K562 (cell line): ENCODE data around the gene MTLN. TPM values are rescaled to one million over a fixed set of nuclear protein-coding genes. Genes with fewer than 3 reads are reported as not detected.
"Not testable (repeated sequence)": the region's sequence is repeated elsewhere in the genome, so short reads cannot be mapped to it uniquely, and the experiment has no call there.

Experiments
- ATAC-seq: fragments of 200-7000 bp; cut with Tn5 transposase; 3 replicates; pipeline ENCODE4 v1.9.1; 2020; ENCODE audit warnings: moderate library complexity
- BruUV-seq: library from RNA; stranded (reverse); fragments of 400-500 nt; replicated peaks from 2 replicates; lab custom pipeline; 2021; lab: Mats Ljungman, UMichigan
- CTCF ChIA-PET: fragments of 300-600 bp; formaldehyde crosslinking; extraction: SDS; loops from one replicate; lab custom pipeline; 2021; ENCODE audit warnings: low intra/inter-chr PET ratio; lab: Yijun Ruan, JAX
- POLR2A ChIA-PET: fragments of 300-600, 350-650 bp; sonication (Branson Sonifier 250); formaldehyde crosslinking; extraction: SDS; loops from one replicate; lab custom pipeline; 2021; ENCODE audit warnings: antibody characterized with exemption, inconsistent platforms; lab: Yijun Ruan, JAX
- DNase-seq, 4 experiments: peaks; one replicate each; pipeline versions ENCODE4 v3.0.0 to v3.0.0-alpha.2; 2011 to 2018; ENCODE audit warnings: low spot score in 3 of 4, mixed read lengths in 3 of 4; ENCODE audit errors: extremely low read depth in 1 of 4
- FAIRE-seq: peaks from 2 replicates; lab custom pipeline; 2011; peaks lifted over from hg19 to GRCh38; lab: Jason Lieb, UNC
- H2AFZ ChIP-seq: 2 replicates; pipeline ENCODE4 v1.6.0; 2011; ENCODE audit warnings: low read depth, low read length, control low read depth, inconsistent platforms
- H3K27ac ChIP-seq: fragments of 200-600 bp; 3 replicates; pipeline ENCODE4 v1.8.0; 2011; ENCODE audit warnings: low read depth, mild to moderate bottlenecking, control low read depth, inconsistent platforms, low read length, moderate library complexity, mixed read lengths; ENCODE audit errors: extremely low read depth
- H3K27me3 ChIP-seq, 2 experiments: fragments of 300-600 bp in 1 of 2; 2 replicates in 1 of 2; 3 replicates in 1 of 2; pipeline versions ENCODE4 v1.6.0 to v1.8.0; 2011; ENCODE audit warnings: inconsistent platforms in 2 of 2, low read length in 2 of 2, mild to moderate bottlenecking in 1 of 2, mixed read lengths in 1 of 2, moderate library complexity in 1 of 2; ENCODE audit not compliant: control insufficient read depth in 2 of 2, insufficient read depth in 2 of 2
- H3K36me3 ChIP-seq: fragments of 300-600 bp; 3 replicates; pipeline ENCODE4 v1.8.0; 2011; ENCODE audit warnings: mild to moderate bottlenecking, low read length, inconsistent platforms; ENCODE audit not compliant: control insufficient read depth, insufficient read depth
- H3K4me1 ChIP-seq, 2 experiments: fragments of 200-600 bp in 1 of 2; replicated peaks in 1 of 2; 2 replicates in 1 of 2; 3 replicates in 1 of 2; pipeline versions ENCODE4 v1.5.1 to v1.8.0; 2011; ENCODE audit warnings: inconsistent platforms in 2 of 2, low read length in 2 of 2, mild to moderate bottlenecking in 1 of 2, mixed read lengths in 1 of 2, moderate library complexity in 1 of 2; ENCODE audit not compliant: control insufficient read depth in 2 of 2, insufficient read depth in 2 of 2
- H3K4me2 ChIP-seq: 2 replicates; pipeline ENCODE4 v1.6.1; 2011; ENCODE audit warnings: low read length, control low read depth, inconsistent platforms, mixed read lengths; ENCODE audit not compliant: insufficient read depth
- H3K4me3 ChIP-seq: fragments of 200-600 bp; sonication (generic), shearing (Covaris generic); 2 replicates; pipeline ENCODE4 v1.5.1; 2016; ENCODE audit warnings: control low read depth, inconsistent platforms
- H3K79me2 ChIP-seq: fragments of 200-600 bp; 3 replicates; pipeline ENCODE4 v1.8.0; 2011; ENCODE audit warnings: low read length, inconsistent platforms; ENCODE audit not compliant: control insufficient read depth, insufficient read depth
- H3K9ac ChIP-seq, 2 experiments: 2 replicates each; pipeline versions ENCODE4 v1.6.0 to v1.6.1; 2011; ENCODE audit warnings: low read depth in 2 of 2, low read length in 2 of 2, control low read depth in 1 of 2, inconsistent platforms in 1 of 2, mild to moderate bottlenecking in 1 of 2, mixed read lengths in 1 of 2; ENCODE audit not compliant: insufficient read depth in 1 of 2
- H3K9me1 ChIP-seq: one replicate; pipeline ENCODE4 v1.6.0; 2011; ENCODE audit warnings: inconsistent platforms, mild to moderate bottlenecking, low read length, moderate library complexity; ENCODE audit not compliant: control insufficient read depth, insufficient read depth
- H3K9me3 ChIP-seq: replicated peaks from 2 replicates; pipeline ENCODE4 v1.5.1; 2011; ENCODE audit warnings: low read depth, low read length, inconsistent platforms; ENCODE audit not compliant: control insufficient read depth, insufficient read depth
- H4K20me1 ChIP-seq: replicated peaks from 2 replicates; pipeline ENCODE4 v1.6.1; 2011; ENCODE audit warnings: low read length, inconsistent platforms, mixed read lengths; ENCODE audit not compliant: control insufficient read depth, insufficient read depth
- WGBS: fragments of 100-300 bp; shearing (Covaris generic); methylation state at CpG from one replicate; pipeline ENCODE4 v1.1.6; 2016; ENCODE audit warnings: low coverage, mixed read lengths; ENCODE audit not compliant: insufficient coverage; ENCODE audit errors: missing lambda C conversion rate; 5-methylcytosine and 5-hydroxymethylcytosine counted together
- in situ Hi-C: fragments of 300-500 bp; cut with MboI; formaldehyde crosslinking; loops from 4 replicates; pipeline ENCODE4 v1.15.0; 2018; ENCODE audit warnings: inconsistent platforms, mixed read lengths
- intact Hi-C: fragments of 100-400 bp; cut with micrococcal nuclease; formaldehyde crosslinking; loops from 2 replicates; pipeline ENCODE4 v1.14.2; 2022
- polyA plus RNA-seq, 8 experiments: library from polyadenylated mRNA; depleted of rRNA in 4 of 8; stranded (reverse) in 5 of 8; unstranded in 3 of 8; fragments of >200 nt; fragmentation: Nextera tagmentation in 2 of 8; fragmentation: Illumina TruSeq in 1 of 8; extraction: Ambion mirVana in 2 of 8; extraction: Trizol in 1 of 8; gene quantifications; 2 replicates each; pipeline versions ENCODE4 v1.2.1 to v1.2.3, GENCODE V29; 2011 to 2014; ENCODE audit warnings: inconsistent platforms in 1 of 8, missing spikeins in 1 of 8
- total RNA-seq, 7 experiments: library from RNA; depleted of rRNA in 6 of 7; stranded (reverse); fragments of >200 nt in 6 of 7; fragmentation: Illumina TruSeq in 2 of 7; extraction: Trizol in 2 of 7; gene quantifications; 2 replicates each; pipeline versions ENCODE4 v1.2.1 to v1.2.3, GENCODE V29; 2011 to 2021; ENCODE audit warnings: low replicate concordance in 1 of 7

MTLN gene
- total and polyA plus RNA-seq, 9 of the 15 experiments (the other 6 are each of a cell fraction or from before 2014, with no cell fraction given), result 7.3 to 129 (median 39.4) TPM

DNA sequence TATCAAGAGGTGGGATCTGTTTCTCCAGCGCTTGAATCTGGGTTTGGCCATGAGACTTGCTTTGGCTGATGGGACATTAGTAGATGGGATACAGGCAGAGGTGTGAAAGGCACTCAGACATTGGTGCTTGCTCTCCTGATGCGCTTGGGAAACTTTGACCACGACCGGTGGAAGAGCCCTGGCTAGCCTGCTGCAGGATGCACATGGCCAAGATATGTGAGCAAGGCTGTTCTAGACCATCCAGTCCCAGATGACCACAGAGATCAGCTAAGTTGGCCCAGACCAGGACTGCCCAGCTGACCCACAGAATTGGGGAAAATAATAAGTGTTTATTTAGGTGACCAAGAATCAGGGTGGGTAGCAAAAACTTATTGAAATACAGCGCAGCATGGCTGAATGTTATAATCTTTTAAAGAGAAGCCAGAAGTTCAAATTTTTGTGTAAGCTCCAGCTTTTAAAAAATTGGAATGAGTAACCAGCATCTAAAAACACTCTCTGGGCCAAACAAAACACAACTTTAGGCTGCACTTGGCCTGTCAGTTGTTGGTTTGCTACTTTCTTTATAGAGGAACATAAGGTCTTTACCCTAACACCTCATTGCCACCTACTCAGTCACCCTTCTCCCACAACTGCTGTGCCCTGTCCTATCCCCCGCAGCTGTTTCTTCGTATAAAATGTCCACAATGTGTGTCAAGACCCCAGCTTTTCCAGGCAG is 35.9 kb upstream of the MTLN start:
- H3K4me3 ChIP-seq, H3K9me1 ChIP-seq, intact Hi-C loops, H3K36me3 ChIP-seq, ATAC-seq, H3K79me2 ChIP-seq, DNase-seq, H4K20me1 ChIP-seq, H3K4me1 ChIP-seq, H3K9me3 ChIP-seq, CTCF ChIA-PET, H3K9ac ChIP-seq, FAIRE-seq, H3K4me2 ChIP-seq, H3K27me3 ChIP-seq, H2AFZ ChIP-seq, H3K27ac ChIP-seq, BruUV-seq, POLR2A ChIA-PET, in situ Hi-C loops: not testable (repeated sequence)
- 0% methylated on average over 4 of the region's 7 CpGs for WGBS

DNA sequence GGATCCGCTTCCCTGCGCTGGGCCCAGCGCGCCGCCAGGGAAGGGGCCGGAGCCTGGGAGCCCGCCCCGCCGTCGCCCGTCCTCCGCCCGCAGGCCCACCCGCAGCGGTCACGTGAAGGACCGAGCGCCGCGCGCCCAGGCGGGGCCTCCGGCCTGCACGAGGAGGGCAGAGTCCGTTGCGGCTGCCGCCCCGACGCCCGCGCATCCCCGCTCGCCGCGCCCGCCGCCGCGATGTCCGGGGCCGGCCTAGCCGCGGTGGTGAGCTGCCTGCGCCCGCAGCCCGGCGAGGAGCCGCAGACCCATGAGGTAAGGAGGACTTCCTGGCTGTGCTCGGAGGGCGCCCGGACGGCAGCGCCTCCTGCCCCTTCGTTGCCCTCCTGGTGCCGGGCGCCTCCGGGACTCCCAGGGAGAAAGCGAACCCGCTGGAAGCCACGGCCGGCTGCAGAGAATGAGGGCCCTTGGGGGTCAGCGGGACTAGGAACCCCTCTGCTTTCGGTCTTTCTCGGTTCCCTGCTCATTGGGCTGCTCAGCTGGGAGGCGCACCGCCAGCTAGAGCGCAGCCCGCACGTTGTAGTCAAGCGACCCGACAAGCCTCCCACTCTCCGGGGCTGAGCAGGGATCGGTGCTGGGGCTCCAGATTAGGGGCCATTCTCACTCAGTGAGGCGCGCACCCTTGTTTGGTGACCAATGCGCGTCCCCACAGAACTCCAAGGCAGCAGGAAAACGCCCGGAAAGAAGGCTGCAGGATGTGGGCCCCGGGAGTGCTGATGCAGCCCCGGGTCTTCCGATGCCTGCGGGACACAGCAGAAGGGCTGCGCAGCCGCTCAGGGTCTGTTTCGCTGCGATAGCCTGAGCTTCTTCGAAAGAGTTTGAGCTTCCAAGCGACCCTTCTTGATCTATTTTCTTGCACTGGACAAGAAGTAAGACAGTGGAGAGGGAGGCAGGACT is 33.4 kb upstream of the MTLN start:
- FAIRE-seq, H4K20me1 ChIP-seq, H3K9ac ChIP-seq, H3K27ac ChIP-seq, in situ Hi-C loops, BruUV-seq, H3K9me1 ChIP-seq, H3K36me3 ChIP-seq, H3K4me1 ChIP-seq, H3K27me3 ChIP-seq, H2AFZ ChIP-seq, H3K4me2 ChIP-seq, intact Hi-C loops, DNase-seq, ATAC-seq, H3K4me3 ChIP-seq, H3K79me2 ChIP-seq, CTCF ChIA-PET, POLR2A ChIA-PET, H3K9me3 ChIP-seq: not testable (repeated sequence)
- WGBS, result no CpG with 5 or more reads among the region's 89 CpGs

DNA sequence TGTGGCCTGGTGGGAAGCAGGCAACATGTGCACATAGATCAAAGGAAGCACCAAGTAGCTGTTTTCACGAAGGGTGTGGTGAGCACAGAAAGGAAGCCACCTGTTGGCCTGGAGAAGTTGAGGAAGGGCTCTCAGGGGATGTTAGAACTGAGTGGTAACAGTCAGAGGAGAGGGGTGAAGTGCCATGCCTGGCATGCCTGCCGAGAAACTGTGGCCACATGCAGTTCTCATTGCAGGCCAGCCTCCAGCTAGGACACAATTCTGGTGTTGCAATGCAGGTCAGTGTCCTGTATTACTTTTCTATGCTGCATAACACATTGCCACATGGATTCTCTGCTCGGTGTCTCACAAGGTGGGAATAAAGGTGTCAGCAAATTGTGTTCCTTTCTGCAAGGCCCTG is 30.9 kb upstream of the MTLN start:
- H3K4me2 ChIP-seq, H3K9me3 ChIP-seq, FAIRE-seq, POLR2A ChIA-PET, intact Hi-C loops, H3K79me2 ChIP-seq, H3K4me3 ChIP-seq, H3K27ac ChIP-seq, in situ Hi-C loops, H3K36me3 ChIP-seq, ATAC-seq, H3K9me1 ChIP-seq, H3K9ac ChIP-seq, H4K20me1 ChIP-seq, H3K27me3 ChIP-seq, H2AFZ ChIP-seq, CTCF ChIA-PET, H3K4me1 ChIP-seq, DNase-seq, BruUV-seq: not testable (repeated sequence)
- WGBS, result 0% methylated on average over 1 of the region's 3 CpGs
